ENCODE results near the gene UBA1. TPM values are rescaled to one million over a fixed set of nuclear protein-coding genes. Genes with fewer than 3 reads are reported as not detected.
A peak's percentile ranks its signal among the peaks of the same experiment; 100 is the strongest.

Gene UBA1
- total RNA-seq, 2 experiments from 2014 or later = 177 to 204 TPM

- CTCF ChIA-PET = no interaction called here
- Mint-ChIP-seq H3K4me1 (peaks cover 11% of the 10 kb centered on the region), H3K27ac (no peak overlapping the region), H3K27me3 (no peaks in the 10 kb centered on the region), H3K4me3 (no peak overlapping the region), H3K9me3 (ENCODE audit: low read depth) (no peaks in the 10 kb centered on the region), H3K36me3 (peaks cover 18% of the 10 kb centered on the region)
- DNase-seq (no peak), ATAC-seq (no peak)
Observed at GRCh38 chrX:47174846-47175587, 18.6 kb upstream of the UBA1 start.

- peaks cover 11% of the 10 kb centered on the region for H3K4me1 Mint-ChIP-seq
- H3K36me3 Mint-ChIP-seq = peaks cover 19% of the 10 kb centered on the region
- ATAC-seq (no peak), DNase-seq (no peak)
- no peaks in the 10 kb centered on the region for H3K27me3 Mint-ChIP-seq
- CTCF ChIA-PET = no interaction called here
- no peak overlapping the region for H3K4me3 Mint-ChIP-seq
- H3K27ac Mint-ChIP-seq = no peak overlapping the region
- H3K9me3 Mint-ChIP-seq (ENCODE audit: low read depth) = no peaks in the 10 kb centered on the region
Observed at GRCh38 chrX:47175588-47175980, 18.0 kb upstream of the UBA1 start.

- no peaks in the 10 kb centered on the region for H3K27me3 Mint-ChIP-seq
- no peak overlapping the region for H3K27ac Mint-ChIP-seq
- H3K4me1 Mint-ChIP-seq = peaks cover 11% of the 10 kb centered on the region
- H3K4me3 Mint-ChIP-seq = no peak overlapping the region
- H3K9me3 Mint-ChIP-seq (ENCODE audit: low read depth) = no peaks in the 10 kb centered on the region
- CTCF ChIA-PET = no interaction called here
- no peak for ATAC-seq
- peaks cover 21% of the 10 kb centered on the region for H3K36me3 Mint-ChIP-seq
- DNase-seq = no peak
Observed at GRCh38 chrX:47176101-47176740, 17.4 kb upstream of the UBA1 start.

GRCh38 chrX:47177079-47177478, 16.6 kb upstream of the UBA1 start:
- ATAC-seq = no peak
- Mint-ChIP-seq H3K4me1 (peaks cover 11% of the 10 kb centered on the region), H3K27ac (no peak overlapping the region)

GRCh38 chrX:47178337-47178736, 15.3 kb upstream of the UBA1 start:
- no peaks in the 10 kb centered on the region for H3K9me3 Mint-ChIP-seq (ENCODE audit: low read depth)
- CTCF ChIA-PET = no interaction called here
- ATAC-seq = no peak
- peaks cover 27% of the 10 kb centered on the region for H3K36me3 Mint-ChIP-seq
- no peaks in the 10 kb centered on the region for H3K27me3 Mint-ChIP-seq
- H3K4me1 Mint-ChIP-seq = peaks cover 11% of the 10 kb centered on the region
- DNase-seq = no peak
- no peak overlapping the region for H3K27ac Mint-ChIP-seq
- no peak overlapping the region for H3K4me3 Mint-ChIP-seq

More at GRCh38 chrX:47177079-47177478, 16.6 kb upstream of the UBA1 start:
- H3K9me3 Mint-ChIP-seq (ENCODE audit: low read depth) = no peaks in the 10 kb centered on the region
- CTCF ChIA-PET = no interaction called here
- no peak for DNase-seq
- no peaks in the 10 kb centered on the region for H3K27me3 Mint-ChIP-seq
- H3K36me3 Mint-ChIP-seq = peaks cover 21% of the 10 kb centered on the region
- no peak overlapping the region for H3K4me3 Mint-ChIP-seq

- H3K27ac Mint-ChIP-seq = no peak overlapping the region
- H3K4me1 Mint-ChIP-seq = peaks cover 11% of the 10 kb centered on the region
- ATAC-seq (no peak), DNase-seq (no peak)
- H3K36me3 Mint-ChIP-seq = peaks cover 27% of the 10 kb centered on the region
- H3K4me3 Mint-ChIP-seq = no peak overlapping the region
- CTCF ChIA-PET = no interaction called here
- no peaks in the 10 kb centered on the region for H3K9me3 Mint-ChIP-seq (ENCODE audit: low read depth)
- H3K27me3 Mint-ChIP-seq = no peaks in the 10 kb centered on the region
Observed at GRCh38 chrX:47179221-47179927, 14.3 kb upstream of the UBA1 start.

GRCh38 chrX:47179928-47180255, 13.7 kb upstream of the UBA1 start:
- H3K4me1 Mint-ChIP-seq = peaks cover 11% of the 10 kb centered on the region
- H3K36me3 Mint-ChIP-seq = peaks cover 27% of the 10 kb centered on the region
- ATAC-seq (no peak), DNase-seq (no peak)
- H3K27ac Mint-ChIP-seq = no peak overlapping the region
- CTCF ChIA-PET = no interaction called here
- no peak overlapping the region for H3K4me3 Mint-ChIP-seq
- no peaks in the 10 kb centered on the region for H3K9me3 Mint-ChIP-seq (ENCODE audit: low read depth)
- no peaks in the 10 kb centered on the region for H3K27me3 Mint-ChIP-seq

GRCh38 chrX:47180346-47180745, 13.3 kb upstream of the UBA1 start:
- H3K27ac Mint-ChIP-seq = no peak overlapping the region
- H3K4me1 Mint-ChIP-seq = peaks cover 11% of the 10 kb centered on the region
- DNase-seq (no peak), ATAC-seq (no peak)
- CTCF ChIA-PET = interaction anchor here (1.5 kb wide), 1 partner anchor 10 kb away, joined by 3 read pairs; no protein-coding TSS in a partner anchor
- H3K36me3 Mint-ChIP-seq = peaks cover 27% of the 10 kb centered on the region
- H3K9me3 Mint-ChIP-seq (ENCODE audit: low read depth) = no peaks in the 10 kb centered on the region
- H3K4me3 Mint-ChIP-seq = no peak overlapping the region
- no peaks in the 10 kb centered on the region for H3K27me3 Mint-ChIP-seq

- Mint-ChIP-seq H3K9me3 (ENCODE audit: low read depth) (no peaks in the 10 kb centered on the region), H3K27ac (no peak overlapping the region), H3K4me1 (peaks cover 9% of the 10 kb centered on the region), H3K27me3 (no peaks in the 10 kb centered on the region), H3K4me3 (no peak overlapping the region), H3K36me3 (peaks cover 30% of the 10 kb centered on the region)
- ATAC-seq (no peak), DNase-seq (no peak)
- CTCF ChIA-PET = interaction anchor here (1.5 kb wide), 1 partner anchor 9 kb away, joined by 3 read pairs; no protein-coding TSS in a partner anchor
Observed at GRCh38 chrX:47181301-47181700, 12.3 kb upstream of the UBA1 start.

GRCh38 chrX:47182106-47182700, 11.4 kb upstream of the UBA1 start:
- CTCF ChIA-PET = no interaction called here
- H3K4me1 Mint-ChIP-seq = peaks cover 2% of the 10 kb centered on the region

GRCh38 chrX:47184486-47184885, 9.1 kb upstream of the UBA1 start:
- Mint-ChIP-seq H3K36me3 (peaks cover 22% of the 10 kb centered on the region), H3K27ac (peak overlapping the region; percentile 28), H3K4me3 (no peak overlapping the region), H3K27me3 (no peaks in the 10 kb centered on the region), H3K4me1 (peaks cover 3% of the 10 kb centered on the region), H3K9me3 (ENCODE audit: low read depth) (no peaks in the 10 kb centered on the region)
- DNase-seq = no peak
- ATAC-seq = no peak
- CTCF ChIA-PET = no interaction called here

More at GRCh38 chrX:47182106-47182700, 11.4 kb upstream of the UBA1 start:
- DNase-seq (no peak), ATAC-seq (no peak)
- Mint-ChIP-seq H3K4me3 (no peak overlapping the region), H3K36me3 (peaks cover 31% of the 10 kb centered on the region), H3K27me3 (no peaks in the 10 kb centered on the region), H3K27ac (no peak overlapping the region), H3K9me3 (ENCODE audit: low read depth) (no peaks in the 10 kb centered on the region)

GRCh38 chrX:47185241-47185640, 8.4 kb upstream of the UBA1 start:
- Mint-ChIP-seq H3K27me3 (no peaks in the 10 kb centered on the region), H3K36me3 (peaks cover 20% of the 10 kb centered on the region), H3K4me3 (no peak overlapping the region), H3K9me3 (ENCODE audit: low read depth) (no peaks in the 10 kb centered on the region), H3K27ac (no peak overlapping the region), H3K4me1 (peaks cover 3% of the 10 kb centered on the region)
- ATAC-seq = no peak
- CTCF ChIA-PET = no interaction called here
- DNase-seq = no peak

- CTCF ChIA-PET = no interaction called here
Observed at GRCh38 chrX:47186096-47186740, 7.4 kb upstream of the UBA1 start.

More at GRCh38 chrX:47186096-47186740, 7.4 kb upstream of the UBA1 start:
- DNase-seq (no peak), ATAC-seq (no peak)
- H3K4me3 Mint-ChIP-seq = no peak overlapping the region
- peaks cover 17% of the 10 kb centered on the region for H3K36me3 Mint-ChIP-seq
- peaks cover 8% of the 10 kb centered on the region for H3K4me1 Mint-ChIP-seq
- H3K27me3 Mint-ChIP-seq = no peaks in the 10 kb centered on the region
- no peaks in the 10 kb centered on the region for H3K9me3 Mint-ChIP-seq (ENCODE audit: low read depth)
- no peak overlapping the region for H3K27ac Mint-ChIP-seq

All from activated CD8-positive, alpha-beta memory T cell treated with anti-CD3 and anti-CD28 coated beads, Interleukin-2, amount 10 ng/mL, durations not matched to agents 7 days and 5 days (primary cell).